GM23338 (cell line): Measurements from ENCODE around the gene RBM43. TPM values are rescaled to one million over a fixed set of nuclear protein-coding genes. Genes with fewer than 3 reads are reported as not detected.
A peak's percentile ranks its signal among the peaks of the same experiment; 100 is the strongest.

Source experiments
- ATAC-seq: fragments of 200-7000 bp; cut with Tn5 transposase; 3 replicates; pipeline ENCODE4 v1.9.1; 2020
- DNase-seq: peaks from one replicate; pipeline ENCODE4 v3.0.0-alpha.2; 2015; ENCODE audit warnings: low spot score
- H2AFZ ChIP-seq: fragments of 200-600 bp; sonication (generic); 2 replicates; pipeline ENCODE4 v1.8.0; 2016; ENCODE audit warnings: antibody characterized with exemption, mild to moderate bottlenecking, moderate library complexity
- H3F3A ChIP-seq: fragments of 200-600 bp; sonication (generic); replicated peaks from 2 replicates; pipeline ENCODE4 v1.8.0; 2017; ENCODE audit warnings: antibody characterized with exemption, mixed run types, low read depth
- H3K27ac ChIP-seq: fragments of 200-600 bp; sonication (generic); 2 replicates; pipeline ENCODE4 v1.6.1; 2016; ENCODE audit warnings: low read depth
- H3K27me3 ChIP-seq: fragments of 200-600 bp; sonication (generic); 2 replicates; pipeline ENCODE4 v1.8.0; 2016; ENCODE audit warnings: mild to moderate bottlenecking, mixed run types, moderate library complexity; ENCODE audit not compliant: insufficient read depth
- H3K36me3 ChIP-seq: fragments of 200-600 bp; sonication (generic); 2 replicates; pipeline ENCODE4 v1.8.0; 2016; ENCODE audit warnings: mild to moderate bottlenecking; ENCODE audit not compliant: insufficient read depth
- H3K4me1 ChIP-seq: fragments of 200-600 bp; sonication (generic); 2 replicates; pipeline ENCODE4 v1.8.0; 2016; ENCODE audit warnings: mild to moderate bottlenecking, moderate library complexity; ENCODE audit not compliant: insufficient read depth
- H3K4me2 ChIP-seq: fragments of 200-600 bp; sonication (generic); 2 replicates; pipeline ENCODE4 v1.7.1; 2017; ENCODE audit warnings: mixed run types
- H3K4me3 ChIP-seq: fragments of 200-600 bp; sonication (generic); 2 replicates; pipeline ENCODE4 v1.6.1; 2016; ENCODE audit warnings: mixed run types
- H3K79me2 ChIP-seq: fragments of 200-600 bp; sonication (generic); replicated peaks from 2 replicates; pipeline ENCODE4 v1.8.0; 2017; ENCODE audit warnings: mild to moderate bottlenecking; ENCODE audit not compliant: insufficient read depth
- H3K9me2 ChIP-seq: fragments of 200-600 bp; sonication (generic); 2 replicates; pipeline ENCODE4 v1.8.0; 2017; ENCODE audit not compliant: insufficient read depth
- H4K20me1 ChIP-seq: fragments of 200-600 bp; sonication (generic); replicated peaks from 2 replicates; pipeline ENCODE4 v1.8.0; 2017; ENCODE audit warnings: mild to moderate bottlenecking; ENCODE audit not compliant: insufficient read depth
- H3K27ac Mint-ChIP-seq: 2 replicates; pipeline ENCODE4 v1.8.0; 2020; ENCODE audit warnings: inconsistent platforms, mild to moderate bottlenecking, moderate library complexity, mixed read lengths
- H3K27me3 Mint-ChIP-seq: 3 replicates; pipeline ENCODE4 v1.8.0; 2022; ENCODE audit warnings: low read depth, mild to moderate bottlenecking, moderate library complexity, mixed read lengths, inconsistent platforms; ENCODE audit not compliant: insufficient read depth, poor library complexity
- H3K36me3 Mint-ChIP-seq: 3 replicates; pipeline ENCODE4 v1.8.0; 2021; ENCODE audit warnings: low read depth, mild to moderate bottlenecking, inconsistent platforms, moderate library complexity, mixed read lengths
- H3K4me1 Mint-ChIP-seq: 3 replicates; pipeline ENCODE4 v1.8.0; 2020; ENCODE audit warnings: mild to moderate bottlenecking, inconsistent platforms, mixed read lengths
- H3K4me3 Mint-ChIP-seq: 3 replicates; pipeline ENCODE4 v1.8.0; 2021; ENCODE audit warnings: moderate library complexity, mild to moderate bottlenecking, inconsistent platforms, mixed read lengths
- H3K9me3 Mint-ChIP-seq: 3 replicates; pipeline ENCODE4 v1.8.0; 2020; ENCODE audit warnings: moderate library complexity, mild to moderate bottlenecking, inconsistent platforms, mixed read lengths
- EZH2phosphoT487 ChIP-seq: fragments of 200-600 bp; sonication (generic); IDR thresholded peaks from one replicate; pipeline ENCODE4 v1.8.1; 2018; ENCODE audit warnings: antibody characterized with exemption; ENCODE audit not compliant: unreplicated experiment
- JUNB ChIP-seq: IDR thresholded peaks from one replicate; pipeline ENCODE4 v1.6.1; 2016; ENCODE audit warnings: antibody characterized with exemption; ENCODE audit not compliant: unreplicated experiment
- NANOG ChIP-seq: IDR thresholded peaks from 2 replicates; pipeline ENCODE4 v1.6.1; 2016; ENCODE audit warnings: antibody characterized with exemption, borderline replicate concordance
- POLR2AphosphoS5 ChIP-seq: IDR thresholded peaks from 2 replicates; pipeline ENCODE4 v1.6.1; 2016; ENCODE audit warnings: antibody characterized with exemption, low read depth
- STAT1 ChIP-seq: IDR thresholded peaks from one replicate; pipeline ENCODE4 v1.6.1; 2016; ENCODE audit warnings: antibody characterized with exemption; ENCODE audit not compliant: unreplicated experiment
- ZNF114 ChIP-seq: fragments of 250-450 bp; sonication (Bioruptor Pico); IDR thresholded peaks from 2 replicates; pipeline ENCODE4 v1.5.0; 2020; ENCODE audit warnings: mild to moderate bottlenecking, moderate library complexity
- ZNF331 ChIP-seq: fragments of 250-450 bp; sonication (Bioruptor Pico); IDR thresholded peaks from 2 replicates; pipeline ENCODE4 v1.5.0; 2020; ENCODE audit warnings: low read depth, mild to moderate bottlenecking, moderate library complexity
- ZNF462 ChIP-seq: fragments of 250-450 bp; sonication (Bioruptor Pico); IDR thresholded peaks from 2 replicates; pipeline ENCODE4 v1.5.0; 2020; ENCODE audit warnings: mild to moderate bottlenecking, moderate library complexity
- polyA plus RNA-seq: library from polyadenylated mRNA; unstranded; fragments of >200 nt; fragmentation: Nextera tagmentation; extraction: Ambion mirVana; gene quantifications from 2 replicates; pipeline ENCODE4 v1.2.1, GENCODE V29; 2016
- total RNA-seq: library from RNA; depleted of rRNA; stranded (reverse); fragments of >200 nt; shearing (Covaris generic); gene quantifications from 2 replicates; pipeline ENCODE4 v1.2.3, GENCODE V29; 2014
- TF ChIP-seq, protein P1 (sequence below), 2 experiments: fragments of 200-600 bp in 1 of 2; sonication (generic) in 1 of 2; conservative IDR thresholded peaks; 2 replicates each; pipeline versions ENCODE4 v1.5.1 to v1.6.1; 2016 to 2017; ENCODE audit warnings: antibody characterized with exemption in 2 of 2, low read depth in 2 of 2, mild to moderate bottlenecking in 2 of 2, moderate library complexity in 1 of 2
- TF ChIP-seq, protein P2 (sequence below): IDR thresholded peaks from 2 replicates; pipeline ENCODE4 v1.6.1; 2016; ENCODE audit warnings: antibody characterized with exemption

RBM43 gene
- total and polyA plus RNA-seq, 2 experiments from 2014 or later = 3.3 to 3.4 TPM

DNA sequence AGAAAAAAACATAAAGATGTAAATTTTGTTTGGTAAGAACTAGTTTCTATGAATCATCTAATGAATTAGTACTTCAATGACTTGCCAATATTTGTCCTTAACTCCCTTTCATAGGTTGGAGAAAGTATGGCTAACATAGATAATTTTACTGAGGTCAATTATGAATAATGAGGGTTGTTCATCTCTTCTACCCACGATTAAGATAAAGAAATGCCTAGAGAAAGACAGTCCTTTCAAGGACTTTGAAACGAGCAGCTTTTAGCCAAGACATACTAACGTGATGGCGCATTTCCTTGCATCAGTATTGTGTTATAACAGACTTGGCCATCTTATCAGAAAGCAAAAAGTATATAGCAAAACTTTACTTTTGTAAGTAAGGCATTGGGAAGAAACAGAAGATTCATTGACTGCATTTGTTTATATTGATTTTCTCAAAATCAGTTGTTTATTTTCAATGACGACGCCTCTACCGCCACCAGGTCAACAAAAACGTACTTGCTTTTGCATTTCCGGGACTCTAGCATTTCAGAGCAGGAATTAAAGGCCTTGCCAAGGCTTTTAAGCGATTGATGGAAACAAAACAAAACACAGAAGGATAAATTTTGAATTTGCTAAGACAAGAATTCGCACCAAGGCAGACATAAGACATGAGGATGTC, 961 bp downstream of the RBM43 start:
- no peaks in the 10 kb centered on the region for H3F3A ChIP-seq
- peak overlapping the region; percentile 30; the same call in 1 of the 2 replicates for H2AFZ ChIP-seq
- H3K27ac ChIP-seq = no peak overlapping the region
- H3K4me2 ChIP-seq = peak overlapping the region; percentile 72
- Mint-ChIP-seq H3K36me3 (peaks cover 3% of the 10 kb centered on the region; the same call in 1 of the 3 replicates), H3K4me3 (peak overlapping the region; percentile 72), H3K4me1 (peaks cover 32% of the 10 kb centered on the region), H3K27me3 (peaks cover 10% of the 10 kb centered on the region), H3K27ac (no peak overlapping the region), H3K9me3 (no peaks in the 10 kb centered on the region)
- no peaks in the 10 kb centered on the region for H4K20me1 ChIP-seq
- TF ChIP-seq, protein P1, sequence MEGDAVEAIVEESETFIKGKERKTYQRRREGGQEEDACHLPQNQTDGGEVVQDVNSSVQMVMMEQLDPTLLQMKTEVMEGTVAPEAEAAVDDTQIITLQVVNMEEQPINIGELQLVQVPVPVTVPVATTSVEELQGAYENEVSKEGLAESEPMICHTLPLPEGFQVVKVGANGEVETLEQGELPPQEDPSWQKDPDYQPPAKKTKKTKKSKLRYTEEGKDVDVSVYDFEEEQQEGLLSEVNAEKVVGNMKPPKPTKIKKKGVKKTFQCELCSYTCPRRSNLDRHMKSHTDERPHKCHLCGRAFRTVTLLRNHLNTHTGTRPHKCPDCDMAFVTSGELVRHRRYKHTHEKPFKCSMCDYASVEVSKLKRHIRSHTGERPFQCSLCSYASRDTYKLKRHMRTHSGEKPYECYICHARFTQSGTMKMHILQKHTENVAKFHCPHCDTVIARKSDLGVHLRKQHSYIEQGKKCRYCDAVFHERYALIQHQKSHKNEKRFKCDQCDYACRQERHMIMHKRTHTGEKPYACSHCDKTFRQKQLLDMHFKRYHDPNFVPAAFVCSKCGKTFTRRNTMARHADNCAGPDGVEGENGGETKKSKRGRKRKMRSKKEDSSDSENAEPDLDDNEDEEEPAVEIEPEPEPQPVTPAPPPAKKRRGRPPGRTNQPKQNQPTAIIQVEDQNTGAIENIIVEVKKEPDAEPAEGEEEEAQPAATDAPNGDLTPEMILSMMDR (conservative IDR thresholded peaks at IDR 0.05; ENCODE audit: low read depth in 2 of 2) = no peak
- TF ChIP-seq EZH2phosphoT487 (no peak), STAT1 (no peak)
- no peaks in the 10 kb centered on the region for H3K9me2 ChIP-seq
- peaks cover 12% of the 10 kb centered on the region for H3K4me1 ChIP-seq
- DNase-seq (peak; percentile 11), ATAC-seq (no peak)
- H3K4me3 ChIP-seq = peak overlapping the region; percentile 61
- no peaks in the 10 kb centered on the region for H3K36me3 ChIP-seq
- H3K79me2 ChIP-seq = no peaks in the 10 kb centered on the region
- no peaks in the 10 kb centered on the region for H3K27me3 ChIP-seq

- Histone ChIP-seq H2AFZ (no peak overlapping the region), H3K79me2 (no peaks in the 10 kb centered on the region), H3F3A (no peaks in the 10 kb centered on the region), H3K27ac (no peak overlapping the region), H3K4me1 (peaks cover 12% of the 10 kb centered on the region), H3K9me2 (no peaks in the 10 kb centered on the region), H3K36me3 (peaks cover 6% of the 10 kb centered on the region; the same call in 1 of the 2 replicates), H4K20me1 (no peaks in the 10 kb centered on the region), H3K4me2 (no peak overlapping the region), H3K4me3 (no peak overlapping the region), H3K27me3 (no peaks in the 10 kb centered on the region)
- Mint-ChIP-seq H3K27me3 (peaks cover 6% of the 10 kb centered on the region), H3K4me1 (peaks cover 23% of the 10 kb centered on the region), H3K9me3 (no peaks in the 10 kb centered on the region), H3K4me3 (no peak overlapping the region), H3K36me3 (peaks cover 9% of the 10 kb centered on the region; the same call in 2 of the 3 replicates), H3K27ac (no peak overlapping the region)
- DNase-seq = no peak
- ATAC-seq = no peak
- TF ChIP-seq JUNB (no peak), ZNF114 (CRISPR knock-in tag) (no peak), EZH2phosphoT487 (no peak), ZNF462 (CRISPR knock-in tag) (no peak), ZNF331 (no peak), POLR2AphosphoS5 (no peak), NANOG (no peak), STAT1 (no peak)
- TF ChIP-seq, protein P2, sequence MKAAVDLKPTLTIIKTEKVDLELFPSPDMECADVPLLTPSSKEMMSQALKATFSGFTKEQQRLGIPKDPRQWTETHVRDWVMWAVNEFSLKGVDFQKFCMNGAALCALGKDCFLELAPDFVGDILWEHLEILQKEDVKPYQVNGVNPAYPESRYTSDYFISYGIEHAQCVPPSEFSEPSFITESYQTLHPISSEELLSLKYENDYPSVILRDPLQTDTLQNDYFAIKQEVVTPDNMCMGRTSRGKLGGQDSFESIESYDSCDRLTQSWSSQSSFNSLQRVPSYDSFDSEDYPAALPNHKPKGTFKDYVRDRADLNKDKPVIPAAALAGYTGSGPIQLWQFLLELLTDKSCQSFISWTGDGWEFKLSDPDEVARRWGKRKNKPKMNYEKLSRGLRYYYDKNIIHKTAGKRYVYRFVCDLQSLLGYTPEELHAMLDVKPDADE = no peak
Measured at GRCh38 chr2:151258121-151258520, 3.5 kb downstream of the RBM43 start.
